Sciatic nerve (tissue), 2 donors: Measurements from ENCODE around the gene ZNF3. TPM values are rescaled to one million over a fixed set of nuclear protein-coding genes. Genes with fewer than 3 reads are reported as not detected.
"Not testable (repeated sequence)": the region's sequence is repeated elsewhere in the genome, so short reads cannot be mapped to it uniquely, and the experiment has no call there.

Source experiments
- ATAC-seq: fragments of 200-7000 bp; cut with Tn5 transposase; one replicate; pipeline ENCODE4 v1.9.1; 2020; ENCODE audit warnings: mild to moderate bottlenecking, moderate library complexity
- DNase-seq: peaks from one replicate; pipeline ENCODE4 v3.0.0-alpha.2; 2020; ENCODE audit warnings: low spot score
- intact Hi-C: fragments of 100-400 bp; cut with DNase I; formaldehyde crosslinking; loops from one replicate; pipeline ENCODE4 v1.14.2; 2022
- total RNA-seq: library from RNA; stranded (reverse); fragmentation: NEBNext Ultra II Directional; extraction: Animal tissue kit (Norgen Biotek cat#: 25700); gene quantifications from one replicate; pipeline ENCODE4 v1.2.1, GENCODE V29; 2021
- donor health status: DM: no; HTN: no; CAD: no.
- donor health status: DM: no; HTN: no; CAD: no.

The ZNF3 gene
- 25.3 TPM for total RNA-seq

DNA sequence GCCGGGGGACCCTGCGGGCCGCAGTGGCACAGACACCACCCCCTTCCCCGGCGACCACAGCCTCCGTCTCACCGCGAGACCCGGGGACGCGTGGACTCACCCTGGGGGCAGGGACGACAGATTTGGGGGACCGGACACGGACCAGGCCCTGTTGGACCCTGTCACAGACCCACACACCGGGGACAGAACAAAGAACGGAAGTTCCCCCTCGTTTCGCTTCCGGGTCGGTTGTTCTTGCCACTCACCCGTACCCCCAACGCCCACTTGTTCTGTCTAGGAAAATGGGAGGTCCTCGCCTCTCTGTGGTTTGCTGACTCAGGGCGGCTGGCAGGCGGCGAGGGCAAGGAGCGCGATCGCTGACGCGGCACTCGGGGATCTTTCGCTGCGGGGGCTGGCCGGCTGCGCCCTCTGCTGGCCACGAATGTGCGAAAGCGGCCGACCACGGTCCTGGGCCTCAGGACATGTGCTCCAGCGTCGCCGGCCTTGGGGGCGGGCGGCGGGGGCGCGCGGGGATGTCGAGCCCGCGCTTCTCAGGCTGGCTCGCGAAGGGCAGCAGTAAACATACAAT lies at the start of gene ZNF3:
Gene ZNF3 (minus strand): TSS at position 189 of the 568 bp plus-strand sequence. CDS start 4,366 bp downstream, outside the sequence.
- DNase-seq, result peak; percentile 98
- ATAC-seq, result peak; percentile 98
- intact Hi-C loops, result no loop called here

GRCh38 chr7:100130608-100131453 lies 49.3 kb upstream of the ZNF3 start:
- DNase-seq (peak; percentile 90), ATAC-seq (no peak)
- intact Hi-C loops, result loop anchor here (10.0 kb wide), 1 partner anchor 74 kb away; no protein-coding TSS in a partner anchor

GRCh38 chr7:100130220-100130607 lies 48.7 kb upstream of the ZNF3 start:
- intact Hi-C loops, result loop anchor here (10.0 kb wide), 1 partner anchor 75 kb away; no protein-coding TSS in a partner anchor
- DNase-seq, ATAC-seq: not testable (repeated sequence)

DNA sequence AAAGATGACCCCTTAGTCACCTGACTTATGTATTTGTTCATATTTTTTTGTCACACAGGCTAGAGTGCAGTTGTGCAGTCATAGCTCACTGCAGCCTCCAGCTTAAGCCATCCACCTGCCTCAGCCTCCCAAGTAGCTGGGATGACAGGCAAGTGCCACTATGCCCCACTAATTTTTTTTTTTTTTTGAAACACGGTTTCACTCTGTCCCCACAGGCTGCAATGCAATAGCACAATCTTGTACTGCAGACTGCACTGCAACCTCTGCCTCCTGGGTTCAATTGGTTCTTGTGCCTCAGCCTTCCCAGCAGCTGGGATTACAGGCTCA lies 47.1 kb upstream of the ZNF3 start:
- DNase-seq (no peak), ATAC-seq (no peak)
- intact Hi-C loops, result no loop called here

GRCh38 chr7:100127866-100128636 lies 46.5 kb upstream of the ZNF3 start:
- ATAC-seq (no peak), DNase-seq (no peak)
- intact Hi-C loops, result no loop called here

- ATAC-seq (peak; percentile 95), DNase-seq (peak; percentile 93)
- intact Hi-C loops, result no loop called here
These were observed 45.7 kb upstream of the ZNF3 start, which contains the start of gene MBLAC1 for GRCh38 chr7:100126931-100127865. Gene MBLAC1 (plus strand): TSS chr7:100126967. CDS start chr7:100127396, 429 bp downstream.

GRCh38 chr7:100126239-100126930 lies 44.9 kb upstream of the ZNF3 start:
- ATAC-seq (peak; percentile 49), DNase-seq (no peak)
- intact Hi-C loops, result no loop called here

GRCh38 chr7:100124301-100125230 lies 43.0 kb upstream of the ZNF3 start:
- no peak for ATAC-seq
- intact Hi-C loops, result no loop called here
- DNase-seq, result no peak

DNA sequence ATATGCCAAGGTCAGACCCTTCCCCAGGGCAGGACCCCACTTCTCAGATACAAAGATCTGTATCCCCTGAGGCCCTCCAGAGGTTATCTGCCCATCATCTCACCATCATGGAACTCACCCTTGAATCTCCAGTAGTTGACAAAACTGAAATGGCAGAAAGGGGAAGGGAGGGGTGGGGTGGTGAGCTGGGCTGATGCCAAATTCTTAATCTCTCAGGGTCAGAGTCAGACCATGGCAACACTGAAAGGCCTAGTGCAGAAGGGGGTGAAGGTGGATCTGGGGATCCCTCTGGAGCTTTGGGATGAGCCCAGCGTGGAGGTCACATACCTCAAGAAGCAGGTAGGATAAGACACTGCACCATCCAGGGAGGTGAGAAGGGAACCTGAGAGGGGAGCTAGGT lies 41.0 kb upstream of the ZNF3 start:
- ATAC-seq, result no peak
- intact Hi-C loops, result no loop called here
- DNase-seq, result no peak

GRCh38 chr7:100122067-100122466 lies 40.5 kb upstream of the ZNF3 start:
- intact Hi-C loops, result no loop called here
- ATAC-seq (no peak), DNase-seq (no peak)

DNA sequence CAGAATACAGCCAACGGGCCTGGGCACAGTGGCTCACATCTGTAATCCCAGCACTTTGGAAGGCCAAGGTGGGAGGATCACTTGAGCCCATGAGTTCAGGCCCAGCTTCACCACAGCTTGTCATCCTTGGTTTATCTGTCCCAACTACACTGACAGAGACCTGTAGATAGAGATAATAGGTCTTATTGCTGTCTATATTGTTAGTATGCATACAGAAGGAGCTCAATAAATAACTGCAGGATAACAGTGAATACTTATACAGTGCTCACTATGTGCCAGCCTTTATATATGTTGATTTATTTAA lies 39.2 kb upstream of the ZNF3 start:
- intact Hi-C loops, result no loop called here
- ATAC-seq (no peak), DNase-seq (no peak)

DNA sequence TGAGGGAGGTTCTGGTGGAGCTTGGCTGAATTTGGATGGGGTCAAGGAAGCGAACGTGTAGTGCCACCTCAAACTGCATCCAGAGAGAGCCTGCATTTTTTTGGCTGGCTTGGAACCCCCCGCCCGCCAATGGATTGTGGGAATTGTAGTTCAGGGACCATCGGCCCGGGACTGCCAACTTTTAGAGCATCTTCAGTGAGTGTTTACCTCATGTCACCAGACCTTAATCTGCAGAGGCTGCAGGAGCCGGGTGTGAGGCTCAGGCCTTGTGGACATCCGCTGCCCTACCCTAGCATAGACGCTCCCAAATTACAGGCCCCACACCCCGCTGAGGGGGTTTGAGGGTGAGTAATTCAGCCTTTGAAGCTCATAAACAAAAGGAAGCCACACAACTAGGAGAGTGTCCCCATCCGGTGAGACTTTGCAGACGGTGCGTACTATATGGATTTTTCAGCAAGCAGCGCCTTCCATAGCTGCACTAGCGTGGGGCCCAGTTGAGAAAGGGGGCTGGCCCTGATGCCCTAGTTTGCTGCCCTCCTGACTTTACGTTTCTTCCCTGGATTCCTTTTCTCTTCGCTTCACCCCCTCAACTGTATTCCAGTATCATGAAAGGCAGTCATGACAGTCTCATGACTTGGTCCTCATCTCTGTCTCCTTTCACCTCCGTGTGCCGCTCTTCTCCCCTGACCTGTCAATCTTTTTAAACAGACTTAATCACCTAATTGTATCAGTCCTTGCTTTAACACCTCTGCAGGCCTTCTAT lies 38.6 kb upstream of the ZNF3 start:
- ATAC-seq (peak; percentile 86), DNase-seq (peak; percentile 79)
- intact Hi-C loops, result no loop called here

DNA sequence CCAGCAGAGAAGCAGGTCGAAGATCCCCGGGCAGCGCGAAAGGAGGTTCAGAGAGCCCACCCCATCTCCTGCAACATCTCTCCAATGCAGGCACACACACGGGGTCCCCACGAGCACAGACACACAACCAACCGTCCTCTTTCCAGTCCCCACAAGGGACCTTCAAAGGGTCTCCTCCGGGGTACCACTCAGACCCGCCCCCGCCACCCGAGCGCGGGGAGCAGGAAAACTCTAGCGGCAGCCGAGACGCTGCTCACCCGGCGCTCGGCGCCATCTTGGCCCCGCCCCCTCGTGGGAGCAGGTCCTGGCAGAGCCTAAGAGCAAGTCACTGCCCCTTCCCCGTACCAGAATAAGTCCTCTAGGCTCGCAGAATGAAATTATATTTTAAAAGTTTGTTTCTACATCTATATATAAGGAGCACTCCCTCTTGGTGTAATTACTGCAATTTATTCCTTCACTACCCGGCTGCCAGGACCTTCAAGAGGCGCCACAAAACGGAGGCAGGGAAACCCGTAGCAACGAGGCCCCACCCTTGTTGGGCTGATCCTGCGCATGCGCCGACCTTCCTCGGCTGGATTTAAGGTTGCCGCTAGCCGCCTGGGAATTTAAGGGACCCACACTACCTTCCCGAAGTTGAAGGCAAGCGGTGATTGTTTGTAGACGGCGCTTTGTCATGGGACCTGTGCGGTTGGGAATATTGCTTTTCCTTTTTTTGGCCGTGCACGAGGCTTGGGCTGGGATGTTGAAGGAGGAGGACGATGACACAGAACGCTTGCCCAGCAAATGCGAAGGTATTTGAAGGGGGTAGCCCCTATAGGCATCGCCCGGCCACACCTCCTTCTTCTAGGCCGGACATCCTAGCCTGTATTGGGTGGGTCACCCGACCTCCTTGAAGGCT lies 37.8 kb upstream of the ZNF3 start, which contains the start of the genes CNPY4 and TAF6:
Gene CNPY4 (plus strand): TSS at position 563 of the 898 bp plus-strand sequence. CDS start 111 bp downstream, at position 674.
Gene TAF6 (minus strand): TSS at position 287 of the 898 bp plus-strand sequence. CDS start 5,149 bp downstream, outside the sequence.
- intact Hi-C loops, result no loop called here
- peak; percentile 96 for ATAC-seq
- DNase-seq, result peak; percentile 98

GRCh38 chr7:100118388-100119071 lies 37.0 kb upstream of the ZNF3 start:
- no peak for DNase-seq
- intact Hi-C loops, result no loop called here
- ATAC-seq, result no peak

DNA sequence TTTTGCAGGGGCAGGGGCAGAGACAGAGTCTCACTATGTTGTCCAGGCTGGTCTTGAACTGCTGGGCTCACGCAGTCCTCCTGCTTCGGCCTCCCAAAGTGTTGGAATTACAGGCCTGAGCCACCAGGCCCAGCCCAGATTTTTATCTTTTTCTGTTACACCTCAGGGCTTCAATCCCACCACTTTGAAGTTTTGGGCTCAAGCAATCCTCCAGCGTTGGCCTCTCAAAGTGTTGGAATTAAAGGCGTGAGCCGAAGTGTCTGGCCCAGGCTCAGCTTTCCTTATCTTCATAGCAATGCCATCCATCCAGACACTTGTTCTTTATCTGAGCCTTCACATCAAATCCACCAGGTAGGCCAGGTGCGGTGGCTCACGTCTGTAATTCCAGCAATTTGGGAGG lies 33.5 kb upstream of the ZNF3 start:
- DNase-seq (no peak), ATAC-seq (no peak)
- intact Hi-C loops, result no loop called here
